HG03108 (cell line): Measurements from ENCODE around the gene BFSP2.
"Not testable (repeated sequence)": the region's sequence is repeated elsewhere in the genome, so short reads cannot be mapped to it uniquely, and the experiment has no call there.

Source experiments
- ATAC-seq: cut with Tn5 transposase; IDR thresholded peaks from one replicate; pipeline ENCODE4 v1.9.1; 2021; ENCODE audit warnings: moderate library complexity; ENCODE audit not compliant: unreplicated experiment

The BFSP2 gene

GRCh38 chr3:133509488-133509887, 109.6 kb downstream of the BFSP2 start:
- ATAC-seq, result no peak

GRCh38 chr3:133512416-133513089, 112.7 kb downstream of the BFSP2 start:
- ATAC-seq, result no peak

GRCh38 chr3:133514418-133514817, 114.6 kb downstream of the BFSP2 start:
- no peak for ATAC-seq

GRCh38 chr3:133515127-133515526, 115.3 kb downstream of the BFSP2 start:
- ATAC-seq, result no peak

GRCh38 chr3:133520286-133520685, 120.4 kb downstream of the BFSP2 start:
- ATAC-seq, result no peak

GRCh38 chr3:133520938-133521337, 121.1 kb downstream of the BFSP2 start:
- not testable (repeated sequence) for ATAC-seq

GRCh38 chr3:133521946-133522345, 122.1 kb downstream of the BFSP2 start:
- no peak for ATAC-seq

- not testable (repeated sequence) for ATAC-seq
These were observed 123.9 kb downstream of the BFSP2 start for GRCh38 chr3:133523758-133524157.
